G401 (cell line): ENCODE measurements around the gene MAPK4. TPM values are rescaled to one million over a fixed set of nuclear protein-coding genes. Genes with fewer than 3 reads are reported as not detected.
"Not testable (repeated sequence)": the region's sequence is repeated elsewhere in the genome, so short reads cannot be mapped to it uniquely, and the experiment has no call there.

Experiments used
- DNase-seq: peaks from one replicate; pipeline ENCODE4 v3.0.0-alpha.2; 2015; ENCODE audit warnings: low spot score
- in situ Hi-C: cut with HindIII; loops from 2 replicates; pipeline ENCODE4 v1.10.0; 2016; ENCODE audit warnings: low sequenced_read_pairs, mixed read lengths
- total RNA-seq: library from RNA; depleted of rRNA; stranded (reverse); fragments of >200 nt; shearing (Covaris generic); gene quantifications from 2 replicates; pipeline ENCODE4 v1.2.3, GENCODE V29; 2014

Gene MAPK4
- total RNA-seq, 1 experiment from 2014 or later = not detected

DNA sequence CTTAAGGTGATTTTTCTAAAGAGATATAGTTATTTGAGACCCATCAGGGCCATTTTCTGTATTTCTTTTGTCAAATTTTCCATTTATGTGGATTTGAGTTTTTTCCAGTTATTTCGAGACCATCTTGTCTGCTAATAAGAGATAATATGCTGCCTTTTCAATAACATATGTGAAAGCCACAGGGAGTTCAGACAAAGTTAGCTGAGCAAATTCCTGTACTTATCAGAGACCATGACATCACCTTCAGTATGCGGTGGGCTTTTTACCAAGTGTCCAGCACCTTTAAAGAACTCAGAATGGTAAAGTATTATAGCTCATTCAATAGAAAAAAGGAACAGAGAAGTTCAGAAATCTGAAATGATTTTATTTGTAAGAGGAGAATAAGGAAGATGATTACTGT lies 11.7 kb downstream of the MAPK4 start:
- in situ Hi-C loops = no loop called here

DNA sequence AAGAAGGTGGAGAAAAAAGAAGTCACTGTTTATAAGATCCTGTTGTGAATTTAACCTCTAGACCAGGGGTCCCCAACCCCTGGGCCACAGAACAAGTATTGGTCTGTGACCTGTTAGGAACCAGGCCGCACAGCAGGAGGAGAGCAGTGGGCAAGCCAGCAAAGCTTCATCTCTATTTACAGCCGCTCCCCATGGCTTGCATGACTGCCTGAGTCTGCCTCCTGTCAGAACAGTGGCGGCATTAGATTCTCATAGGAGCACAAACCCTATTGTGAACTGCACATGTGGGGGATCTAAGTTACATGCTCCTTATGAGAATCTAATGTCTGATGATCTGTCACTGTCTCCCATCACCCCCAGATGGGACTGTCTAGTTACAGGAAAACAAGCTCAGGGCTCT lies 13.3 kb downstream of the MAPK4 start:
- DNase-seq = peak; percentile 70
- in situ Hi-C loops = not testable (repeated sequence)

More for the DNA sequence above, 11.7 kb downstream of the MAPK4 start:
- peak; percentile 60 for DNase-seq

DNA sequence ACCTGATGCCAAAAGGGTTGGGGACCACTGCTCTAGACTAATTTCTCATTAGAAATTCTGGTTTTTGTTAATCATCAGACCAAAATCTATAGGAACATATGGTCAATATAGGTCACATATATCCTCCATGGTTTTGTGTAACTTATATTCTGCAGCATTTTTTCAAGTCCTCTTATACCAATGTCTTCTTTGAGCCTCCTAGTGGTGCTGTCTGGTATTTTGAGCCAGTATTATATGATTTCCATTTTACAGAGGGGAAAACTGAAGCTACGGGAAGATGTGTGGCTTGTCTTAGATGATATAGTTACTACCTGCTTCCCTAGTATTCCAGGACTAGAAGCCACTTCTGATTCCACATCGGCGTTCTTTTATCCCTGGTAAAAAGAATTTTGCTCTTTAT lies 13.8 kb downstream of the MAPK4 start:
- in situ Hi-C loops = no loop called here
- no peak for DNase-seq

DNA sequence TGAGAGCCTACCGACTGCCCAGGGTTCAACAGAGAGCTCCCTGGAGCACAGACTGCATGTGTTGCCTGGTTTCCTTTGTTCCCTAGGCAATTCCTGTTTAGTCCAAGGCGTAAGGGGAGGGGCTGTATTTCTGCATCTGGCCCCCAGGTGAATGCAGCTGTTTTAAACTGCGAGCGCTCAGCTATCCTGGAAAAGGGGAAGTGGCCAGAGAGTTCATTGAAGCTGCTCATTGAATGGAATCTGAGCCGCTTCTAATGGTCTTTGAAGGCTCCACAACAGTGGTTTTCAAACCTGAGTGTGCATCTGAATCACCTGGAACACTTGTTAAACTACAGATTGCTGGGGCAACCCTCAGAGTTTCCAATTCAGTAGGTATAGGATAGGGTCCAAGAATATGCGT lies 18.1 kb downstream of the MAPK4 start:
- in situ Hi-C loops = no loop called here
- DNase-seq = no peak

DNA sequence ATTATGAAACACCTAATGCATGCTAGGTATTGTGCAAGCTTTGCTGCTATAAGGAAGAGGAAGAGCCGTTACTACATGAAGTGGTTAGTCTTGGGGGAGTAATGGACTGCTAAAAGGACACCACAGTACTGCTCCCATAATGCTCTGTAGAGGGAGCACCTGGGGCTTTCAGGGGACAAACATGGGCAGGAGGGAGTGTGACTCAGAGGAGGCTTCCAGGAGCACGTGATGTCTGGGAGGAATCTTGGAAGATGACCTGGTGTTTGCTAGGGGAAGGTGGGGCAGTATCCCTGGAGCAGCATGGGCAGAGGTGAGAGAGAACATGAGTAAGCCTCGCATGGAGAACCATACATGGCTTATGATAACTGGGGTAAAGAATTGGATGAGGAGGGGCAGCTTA lies 18.8 kb downstream of the MAPK4 start:
- DNase-seq = no peak
- in situ Hi-C loops = no loop called here

DNA sequence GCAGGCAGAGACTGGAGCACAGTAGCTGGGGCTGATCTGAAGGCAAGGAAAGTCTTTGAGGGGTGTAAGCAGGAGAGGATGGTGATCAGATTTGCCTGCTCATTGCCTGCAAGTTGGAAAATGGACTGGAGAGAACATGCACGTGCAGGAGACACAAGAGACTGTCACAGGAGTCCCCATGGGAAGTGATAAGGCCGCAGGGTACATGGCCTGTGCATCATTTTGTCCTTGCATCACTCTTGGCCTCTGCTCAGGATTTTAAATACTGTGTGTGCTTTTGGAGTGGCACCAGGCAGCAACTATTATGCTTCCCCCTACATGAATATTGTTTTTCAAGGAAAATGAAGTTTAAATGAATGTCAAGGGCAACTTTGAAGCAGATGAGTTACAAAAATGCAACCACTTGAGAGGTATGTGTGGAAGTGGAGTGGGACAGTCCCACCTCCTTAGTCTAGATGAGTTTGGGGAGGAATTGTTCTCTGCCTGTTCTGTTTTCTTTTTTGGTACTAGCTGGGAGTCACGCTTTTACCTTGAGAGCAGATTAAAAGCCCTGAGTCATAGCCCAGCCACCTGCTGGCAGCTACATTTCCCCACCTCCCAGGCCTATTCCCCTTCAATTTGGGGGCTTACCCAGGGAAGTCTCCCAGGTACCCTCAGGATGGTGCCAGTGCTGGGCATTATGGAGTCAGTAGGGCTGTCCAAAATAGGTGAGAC lies 19.3 kb downstream of the MAPK4 start:
- DNase-seq = no peak
- in situ Hi-C loops = no loop called here

DNA sequence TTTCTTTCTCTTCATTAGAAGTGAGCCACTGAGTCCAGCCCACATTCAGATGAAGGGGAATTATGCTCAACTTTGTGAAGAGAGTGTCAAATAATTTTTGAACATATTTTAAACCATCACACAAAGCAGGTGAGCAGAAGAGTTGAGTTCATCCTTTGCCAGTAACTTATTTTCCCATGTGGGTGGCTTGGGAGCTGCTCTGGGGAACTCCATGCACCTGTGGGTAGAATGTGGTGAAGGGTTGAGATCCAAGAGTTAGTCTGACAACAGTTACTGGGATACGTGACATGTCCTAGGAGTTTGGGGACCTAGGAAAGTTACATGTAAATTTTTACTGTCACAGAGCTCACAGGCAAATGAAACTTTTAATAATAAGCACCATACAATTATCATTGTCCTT lies 21.6 kb downstream of the MAPK4 start:
- in situ Hi-C loops = no loop called here
- DNase-seq = no peak

DNA sequence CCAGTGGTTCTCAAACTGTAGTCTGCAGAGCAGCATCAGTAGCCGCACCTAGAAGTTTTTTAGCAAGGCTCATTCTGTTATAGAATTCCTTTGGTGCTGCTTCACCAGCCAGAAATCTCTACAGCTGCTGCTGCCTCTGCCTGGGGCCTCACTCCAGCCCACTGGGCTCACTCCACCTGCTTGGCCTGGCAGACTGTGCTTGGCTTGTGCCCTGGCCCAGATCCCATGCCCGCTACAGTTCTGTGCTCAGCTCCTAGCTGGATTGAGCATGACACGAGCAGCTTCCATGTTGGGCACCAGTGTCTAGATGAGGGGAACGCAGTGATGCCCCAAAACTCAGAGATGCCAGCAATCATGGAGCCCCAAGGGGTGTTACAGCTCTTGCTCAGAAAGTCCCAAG lies 22.6 kb downstream of the MAPK4 start:
- in situ Hi-C loops = no loop called here
- peak; percentile 67 for DNase-seq

DNA sequence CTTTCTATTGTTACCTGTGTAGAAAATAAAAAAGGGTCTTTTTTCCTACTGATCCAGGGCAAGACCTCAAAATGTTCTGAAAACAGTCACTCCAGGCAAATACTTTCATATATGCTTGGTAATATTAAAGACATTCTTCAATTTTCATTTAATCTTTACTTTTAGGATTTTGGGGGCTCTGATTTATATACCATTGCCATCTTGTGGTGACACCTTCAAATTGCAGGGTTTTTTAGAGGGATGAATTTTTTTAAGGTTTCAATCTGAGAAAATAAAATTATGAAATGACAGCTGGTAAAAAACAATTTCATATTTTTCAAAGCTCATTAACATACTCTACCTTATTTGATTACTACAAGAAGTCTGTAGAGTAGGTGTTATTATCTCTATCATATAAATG lies 26.8 kb downstream of the MAPK4 start:
- DNase-seq = no peak

DNA sequence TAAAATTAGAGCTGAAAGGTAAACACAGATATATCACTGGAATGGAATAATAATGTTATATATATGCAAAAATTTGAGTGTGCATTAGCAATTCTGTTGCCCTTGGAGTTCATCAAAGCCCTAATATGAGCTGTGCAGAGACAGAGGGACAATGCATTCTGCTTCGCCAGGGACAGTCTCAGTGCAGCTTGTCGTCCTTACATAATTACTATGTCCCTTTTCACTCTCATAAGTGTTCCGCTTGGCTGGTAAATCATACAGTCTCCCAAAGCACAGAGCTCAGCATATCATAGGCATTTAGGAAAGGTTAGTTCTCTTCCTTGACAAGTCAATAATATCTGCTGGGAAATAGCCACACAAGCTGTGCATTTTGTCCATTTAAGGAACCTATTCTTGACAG lies 30.7 kb downstream of the MAPK4 start:
- in situ Hi-C loops = no loop called here
- DNase-seq = peak; percentile 86

More for the DNA sequence above, 26.8 kb downstream of the MAPK4 start:
- in situ Hi-C loops = no loop called here

DNA sequence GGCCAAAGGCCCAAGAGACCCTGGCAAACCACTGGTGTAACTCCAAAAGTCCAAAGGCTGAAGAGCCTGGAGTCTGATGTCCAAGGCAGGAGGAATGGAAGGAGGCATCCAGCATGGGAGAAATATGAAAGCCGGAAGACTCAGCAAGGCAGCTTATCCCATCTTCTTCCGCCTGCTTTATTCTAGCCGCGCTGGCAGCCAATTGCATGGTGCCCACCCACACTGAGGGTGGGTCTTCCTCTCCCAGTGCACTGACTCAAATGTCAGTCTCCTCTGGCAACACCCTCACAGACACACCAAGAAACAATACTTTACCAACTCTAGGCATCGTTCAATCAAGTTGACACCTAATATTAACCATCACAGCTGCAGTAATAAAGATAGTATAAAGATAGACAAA lies 34.1 kb downstream of the MAPK4 start:
- in situ Hi-C loops = no loop called here
- no peak for DNase-seq

DNA sequence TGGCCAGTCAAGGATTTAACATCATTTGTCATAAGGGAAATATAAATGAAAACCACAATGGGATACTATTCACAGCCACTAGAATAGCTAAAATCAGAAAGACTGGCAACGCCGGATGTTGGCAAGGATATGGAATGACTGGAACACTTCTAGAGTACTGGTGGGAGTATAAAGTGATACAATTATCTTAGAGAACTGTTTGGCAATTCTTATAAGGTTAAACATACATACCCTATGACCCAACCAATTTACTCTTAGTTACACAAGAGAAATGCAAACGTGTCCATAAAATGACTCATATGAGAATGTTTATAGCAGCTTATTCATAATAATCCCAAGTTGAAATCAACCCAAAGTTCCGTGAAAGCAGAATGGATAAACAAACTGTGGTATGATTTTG lies 35.1 kb downstream of the MAPK4 start:
- in situ Hi-C loops = no loop called here
- DNase-seq = no peak

DNA sequence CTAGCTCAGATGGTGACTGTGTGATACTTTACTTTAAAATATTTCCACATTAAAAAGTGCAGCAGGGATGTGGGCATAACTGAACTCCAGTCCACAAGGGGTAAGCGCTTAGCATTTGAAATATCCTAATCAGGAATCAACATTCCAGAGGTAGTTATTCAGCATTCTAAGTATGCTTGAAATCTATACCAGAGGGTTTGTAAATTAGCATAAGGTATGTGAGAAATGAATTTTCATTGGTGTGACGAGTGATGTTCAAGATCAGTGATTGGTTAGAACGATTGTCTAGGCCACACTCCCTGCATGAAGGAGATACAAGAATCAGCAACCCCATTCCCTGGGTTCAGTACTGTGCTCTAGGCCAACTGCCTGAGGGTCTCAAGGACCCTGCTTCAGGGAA lies 42.6 kb downstream of the MAPK4 start:
- in situ Hi-C loops = no loop called here
- no peak for DNase-seq

DNA sequence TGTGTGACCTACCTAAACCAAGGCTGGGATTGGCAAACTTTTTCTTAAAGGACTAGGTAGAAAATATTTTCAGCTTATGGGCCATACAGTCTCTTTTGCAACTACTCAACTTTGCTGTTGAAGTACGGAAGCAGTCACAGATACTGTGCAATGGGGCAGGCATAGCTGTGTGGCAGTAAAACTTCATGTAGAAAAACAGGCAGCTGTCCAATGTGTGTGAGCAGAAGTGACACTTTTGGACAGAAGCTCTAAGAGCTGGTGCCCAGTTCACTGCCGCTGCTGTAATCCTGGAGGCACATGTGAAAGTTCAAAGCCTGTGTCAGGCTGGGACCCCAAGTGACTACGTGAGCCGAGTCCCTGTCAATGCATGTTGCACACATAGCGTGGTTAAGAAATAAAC lies 46.7 kb downstream of the MAPK4 start:
- in situ Hi-C loops = no loop called here
- no peak for DNase-seq

DNA sequence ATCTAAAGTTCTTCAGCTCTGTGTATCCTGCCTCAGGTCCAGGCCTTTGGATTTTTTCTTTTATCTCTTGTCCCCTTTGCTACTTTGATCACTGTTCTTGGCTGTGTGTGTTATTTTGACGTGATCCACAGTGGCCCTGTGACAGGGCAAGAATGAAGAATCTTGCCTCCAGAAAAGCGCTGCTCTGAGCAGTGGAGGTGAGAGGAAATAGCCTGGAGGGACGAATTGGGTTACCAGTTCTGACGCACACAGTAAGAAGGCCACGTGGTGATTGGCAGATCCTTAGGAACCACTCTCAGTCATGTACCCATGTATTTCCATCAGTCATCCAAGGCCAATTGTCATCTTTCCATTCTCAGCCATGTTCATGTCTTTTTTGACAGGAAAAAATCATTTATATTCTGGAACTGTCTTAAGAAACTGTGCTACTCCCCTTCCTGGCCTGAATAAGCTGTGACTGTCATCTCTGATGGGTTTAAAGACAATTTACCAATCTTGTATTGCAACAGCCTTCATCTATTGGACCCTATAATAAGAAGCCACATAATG lies 47.6 kb downstream of the MAPK4 start:
- in situ Hi-C loops = no loop called here

DNA sequence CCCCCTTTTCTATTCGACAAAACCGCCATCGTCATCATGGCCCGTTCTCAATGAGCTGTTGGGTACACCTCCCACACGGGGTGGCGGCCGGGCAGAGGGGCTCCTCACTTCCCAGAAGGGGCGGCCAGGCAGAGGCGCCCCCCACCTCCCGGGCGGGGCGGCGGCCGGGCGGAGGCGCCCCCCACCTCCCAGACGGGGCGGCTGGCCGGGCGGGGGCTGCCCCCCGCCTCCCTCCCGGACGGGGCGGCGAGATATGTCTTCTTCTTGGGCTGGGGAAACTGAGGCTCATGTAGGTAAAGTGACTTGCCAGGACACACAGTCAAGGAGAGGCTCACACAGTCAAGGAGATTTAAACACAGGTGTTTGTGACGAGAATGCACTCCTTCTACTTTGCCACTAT lies 49.3 kb downstream of the MAPK4 start:
- DNase-seq, in situ Hi-C loops: not testable (repeated sequence)

More for the DNA sequence above, 47.6 kb downstream of the MAPK4 start:
- DNase-seq = no peak

DNA sequence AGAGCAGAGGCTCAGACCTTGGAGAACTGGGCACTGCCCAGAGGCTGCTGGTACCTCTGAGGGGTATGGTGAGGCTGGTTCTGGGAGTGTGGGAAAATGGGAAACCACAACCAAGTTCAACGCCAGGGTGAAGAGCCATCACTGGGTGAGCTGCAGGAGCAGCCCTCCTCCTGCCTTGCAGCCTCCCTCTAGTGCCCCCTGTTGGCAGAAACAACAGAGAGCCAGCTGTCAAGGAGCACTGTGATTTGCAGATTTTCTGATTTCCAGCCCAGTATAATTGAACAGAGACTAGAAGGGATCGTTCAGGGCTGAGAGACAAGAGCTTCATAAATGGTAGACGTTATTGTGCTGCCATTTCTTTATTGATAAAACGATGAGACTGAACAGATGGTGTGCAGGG lies 50.5 kb downstream of the MAPK4 start:
- in situ Hi-C loops = no loop called here
- DNase-seq = no peak

DNA sequence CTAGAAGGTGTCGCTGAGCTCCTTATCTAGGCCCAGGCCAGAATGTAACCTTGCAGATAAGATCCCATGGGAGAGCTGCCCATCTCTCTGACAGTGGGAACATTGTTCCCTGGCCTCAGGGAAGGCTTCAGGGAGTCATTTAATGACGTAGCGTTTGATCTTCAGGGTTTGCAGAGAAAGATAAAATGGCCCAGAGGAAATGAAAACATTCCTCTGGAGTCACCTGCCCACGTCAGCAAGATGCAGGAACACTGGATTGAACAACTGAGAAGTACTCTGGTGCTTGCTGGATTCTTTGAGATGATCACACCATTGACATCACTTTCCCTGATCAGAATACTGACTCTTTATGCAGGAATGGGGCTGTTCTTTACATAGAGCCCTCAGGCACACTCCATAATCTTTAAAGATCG lies 51.6 kb downstream of the MAPK4 start:
- no peak for DNase-seq

DNA sequence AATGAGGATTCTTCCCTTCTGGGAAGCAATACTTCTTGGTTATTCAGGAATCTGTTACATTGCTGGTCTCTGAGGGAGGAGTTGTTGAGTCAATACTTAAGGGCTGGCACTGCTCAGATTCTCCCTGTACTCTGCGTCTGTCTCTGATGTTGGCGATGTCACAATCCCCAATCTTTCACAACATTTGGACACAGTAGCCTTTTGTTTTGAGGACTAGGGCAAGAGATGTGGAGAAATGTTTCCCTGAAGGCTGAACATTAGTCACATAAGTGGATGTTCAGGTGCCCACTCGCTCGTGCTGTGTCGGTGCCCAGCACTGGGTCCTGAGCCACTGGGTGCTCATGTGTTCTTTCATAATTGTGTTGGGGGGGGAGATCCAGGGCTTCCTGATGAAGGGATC lies 55.0 kb downstream of the MAPK4 start:
- in situ Hi-C loops = no loop called here
- DNase-seq = no peak

More for the DNA sequence above, 51.6 kb downstream of the MAPK4 start:
- in situ Hi-C loops = no loop called here

DNA sequence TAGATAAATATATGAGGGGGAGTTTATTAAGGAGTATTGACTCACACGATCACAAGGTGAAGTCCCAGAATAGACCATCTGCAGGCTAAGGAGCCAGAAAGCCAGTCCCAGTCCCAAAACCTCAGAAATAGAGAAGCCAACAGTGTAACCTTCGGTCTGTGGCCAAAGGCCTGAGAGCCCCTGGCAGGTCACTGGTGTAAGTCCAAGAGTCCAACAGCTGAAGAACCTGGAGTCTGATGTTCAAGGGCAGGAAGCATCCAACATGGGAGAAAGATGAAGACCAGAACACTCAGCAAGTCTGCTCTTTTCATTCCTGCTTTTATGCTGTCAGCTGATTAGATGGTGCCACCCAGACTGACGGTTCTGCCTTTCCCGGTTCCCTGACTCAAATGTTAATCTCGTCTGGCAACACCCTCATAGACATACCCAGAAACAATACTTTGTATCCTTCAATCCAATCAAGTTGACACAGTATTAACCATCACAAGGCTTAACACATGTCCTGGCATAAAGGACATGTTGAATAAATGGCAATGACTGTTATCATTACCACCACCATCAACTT lies 56.7 kb downstream of the MAPK4 start:
- in situ Hi-C loops = no loop called here
- DNase-seq = no peak

DNA sequence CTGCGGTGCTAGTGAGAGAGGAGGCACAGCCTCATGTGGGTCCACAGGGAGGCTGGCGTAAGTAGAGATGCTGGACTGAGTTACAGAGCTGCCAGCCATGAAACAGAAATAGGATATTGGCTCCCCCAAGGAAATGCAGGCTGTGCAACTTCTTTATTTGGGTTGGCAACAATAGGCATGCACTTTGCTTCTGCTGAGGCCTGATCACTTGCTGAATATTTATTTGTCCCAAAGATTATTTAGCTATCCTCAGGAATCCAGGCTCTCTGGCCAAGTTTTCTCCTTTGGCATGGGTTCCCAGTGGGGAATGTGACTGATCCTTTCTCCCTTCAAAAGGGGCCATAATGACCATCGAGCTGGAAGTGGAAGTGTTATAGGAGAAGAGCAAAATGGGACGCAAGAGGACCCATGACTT lies 60.0 kb downstream of the MAPK4 start:
- in situ Hi-C loops = no loop called here
- peak; percentile 43 for DNase-seq
